HG03135 (cell line): Measurements from ENCODE around the gene HTR3E.

Experiments
- ATAC-seq: cut with Tn5 transposase; IDR thresholded peaks from one replicate; pipeline ENCODE4 v1.9.1; 2021; ENCODE audit warnings: mild to moderate bottlenecking, moderate library complexity; ENCODE audit not compliant: unreplicated experiment

HTR3E gene

DNA sequence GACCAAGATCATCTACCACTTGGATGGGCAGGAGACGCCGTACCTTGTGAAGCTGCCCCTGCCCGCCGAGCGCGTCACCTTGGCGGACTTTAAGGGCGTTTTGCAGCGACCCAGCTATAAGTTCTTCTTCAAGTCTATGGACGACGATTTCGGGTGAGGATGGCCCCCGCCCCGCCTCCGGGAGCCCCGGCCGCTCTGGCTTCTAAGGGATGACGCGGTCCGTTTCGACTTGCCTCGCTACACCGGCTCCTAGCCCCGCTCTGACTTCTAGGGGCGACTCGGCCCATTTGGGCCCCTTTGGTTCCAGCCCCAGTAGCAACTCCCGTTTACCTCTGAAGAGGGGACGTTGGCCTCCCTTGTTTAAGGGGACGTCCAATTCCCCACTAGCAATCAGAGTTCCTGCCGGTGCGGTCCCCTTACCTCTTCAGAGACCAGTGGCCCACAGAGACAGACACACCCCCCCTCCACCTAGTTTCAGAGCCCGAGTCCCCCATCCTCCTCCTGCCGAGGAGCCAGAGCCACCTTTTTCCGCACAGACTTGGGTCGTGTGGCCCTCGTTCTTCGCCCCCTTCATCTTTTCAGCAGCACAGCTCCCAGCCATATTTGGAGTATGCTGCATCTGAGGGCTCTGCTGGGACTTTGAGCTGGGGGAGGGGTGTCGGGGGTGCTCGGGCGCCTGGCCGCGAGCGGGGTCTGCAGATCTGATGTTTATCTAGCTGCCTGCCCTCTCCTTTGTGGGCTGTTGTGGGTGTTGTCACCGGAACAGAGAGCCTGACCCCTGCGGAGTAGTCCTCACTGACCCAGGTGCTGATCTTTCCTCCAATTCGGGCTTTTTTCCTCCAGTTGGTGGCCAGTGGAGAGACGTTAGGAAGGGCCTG, 59.0 kb downstream of the HTR3E start:
- peak; percentile 45 for ATAC-seq

DNA sequence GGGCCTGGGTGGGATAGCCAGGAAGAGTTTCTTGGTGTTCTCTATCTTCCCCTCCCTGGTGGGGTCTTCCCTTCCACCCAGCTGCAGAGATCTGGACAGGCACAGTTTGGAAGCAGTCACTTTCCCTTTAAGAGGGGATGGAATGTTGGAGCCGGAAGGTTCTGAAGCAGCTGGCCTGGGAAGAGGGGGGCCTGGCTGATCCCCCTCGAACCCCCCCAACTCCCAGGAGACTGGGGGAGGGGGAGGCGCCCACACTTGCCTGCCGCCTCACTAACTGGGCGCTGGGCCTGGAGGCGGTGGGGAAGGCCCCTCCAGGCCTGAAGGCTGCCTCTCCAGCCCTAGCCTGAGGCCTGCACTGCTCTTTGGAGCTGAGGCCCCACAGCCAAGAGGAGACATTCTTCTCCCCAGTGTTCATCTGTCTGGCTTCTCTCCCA, 59.7 kb downstream of the HTR3E start:
- ATAC-seq: no peak
